HepG2 (cell line): ENCODE measurements around the gene C1GALT1. TPM values are rescaled to one million over a fixed set of nuclear protein-coding genes. Genes with fewer than 3 reads are reported as not detected.

Experiments
- ATAC-seq: fragments of 200-7000 bp; cut with Tn5 transposase; 3 replicates; pipeline ENCODE4 v1.9.1; 2020; ENCODE audit warnings: mild to moderate bottlenecking, moderate library complexity
- BruUV-seq: library from RNA; stranded (reverse); fragments of 400-500 nt; replicated peaks from 2 replicates; lab custom pipeline; 2021; lab: Mats Ljungman, UMichigan
- CTCF ChIA-PET: fragments of 300-600 bp; formaldehyde crosslinking; extraction: SDS; loops from one replicate; lab custom pipeline; 2021; ENCODE audit warnings: low total read pairs, inconsistent platforms, low intra/inter-chr PET ratio; lab: Yijun Ruan, JAX
- POLR2A ChIA-PET: fragments of 350-600 bp; sonication (Branson Sonifier 250); formaldehyde crosslinking; loops from one replicate; lab custom pipeline; 2020; ENCODE audit warnings: antibody characterized with exemption, inconsistent platforms; lab: Yijun Ruan, JAX
- DNase-seq: peaks from one replicate; pipeline ENCODE4 v3.0.0-alpha.2; 2015; ENCODE audit warnings: low spot score
- FAIRE-seq: peaks from 3 replicates; lab custom pipeline; 2011; peaks lifted over from hg19 to GRCh38; lab: Jason Lieb, UNC
- H2AFZ ChIP-seq: one replicate; pipeline ENCODE4 v1.6.1; 2011; ENCODE audit warnings: low read length, inconsistent platforms
- H3K27ac ChIP-seq: fragments of 300-600 bp; 3 replicates; pipeline ENCODE4 v1.8.0; 2011; ENCODE audit warnings: mixed run types, mild to moderate bottlenecking, mixed read lengths, low read length, inconsistent platforms; ENCODE audit not compliant: insufficient read depth; ENCODE audit errors: extremely low read length
- H3K27me3 ChIP-seq, 2 experiments: fragments of 200-600 bp in 1 of 2; 2 replicates in 1 of 2; 3 replicates in 1 of 2; pipeline versions ENCODE4 v1.6.0 to v1.8.0; 2011; ENCODE audit warnings: low read length in 2 of 2, mild to moderate bottlenecking in 2 of 2, moderate library complexity in 2 of 2, inconsistent platforms in 1 of 2; ENCODE audit not compliant: insufficient read depth in 2 of 2, control insufficient read depth in 1 of 2
- H3K36me3 ChIP-seq, 2 experiments: fragments of 200-600 bp in 1 of 2; replicated peaks in 1 of 2; 2 replicates in 1 of 2; 3 replicates in 1 of 2; pipeline versions ENCODE4 v1.5.1 to v1.8.0; 2011; ENCODE audit warnings: low read length in 2 of 2, inconsistent platforms in 1 of 2; ENCODE audit not compliant: insufficient read depth in 2 of 2, control insufficient read depth in 1 of 2
- H3K4me1 ChIP-seq: 2 replicates; pipeline ENCODE4 v1.5.1; 2012; ENCODE audit warnings: low read length, inconsistent platforms; ENCODE audit not compliant: insufficient read depth
- H3K4me2 ChIP-seq: 2 replicates; pipeline ENCODE4 v1.6.0; 2011; ENCODE audit warnings: low read depth, low read length, inconsistent platforms
- H3K4me3 ChIP-seq, 3 experiments: fragments of 200-600 bp in 1 of 3; sonication (generic), shearing (Covaris generic) in 1 of 3; replicated peaks in 1 of 3; 2 replicates each; pipeline ENCODE4 v1.5.1; 2011 to 2016; ENCODE audit warnings: low read length in 3 of 3, inconsistent platforms in 2 of 3, low read depth in 2 of 3, mild to moderate bottlenecking in 2 of 3, control low read depth in 1 of 3, mixed read lengths in 1 of 3; ENCODE audit not compliant: insufficient read depth in 1 of 3
- H3K79me2 ChIP-seq: one replicate; pipeline ENCODE4 v1.6.1; 2011; ENCODE audit warnings: low read length, inconsistent platforms; ENCODE audit not compliant: insufficient read depth
- H3K9ac ChIP-seq: 2 replicates; pipeline ENCODE4 v1.6.0; 2011; ENCODE audit warnings: mild to moderate bottlenecking, low read depth, low read length, inconsistent platforms; ENCODE audit not compliant: insufficient read depth
- H3K9me3 ChIP-seq: 2 replicates; pipeline ENCODE4 v1.5.1; 2012; ENCODE audit warnings: mild to moderate bottlenecking, low read length
- H4K20me1 ChIP-seq: 2 replicates; pipeline ENCODE4 v1.6.0; 2011; ENCODE audit warnings: inconsistent platforms, mild to moderate bottlenecking, low read length, moderate library complexity; ENCODE audit not compliant: insufficient read depth
- BCL6 ChIP-seq: IDR thresholded peaks from 2 replicates; pipeline ENCODE4 v1.6.1; 2016; ENCODE audit warnings: missing genetic modification reagents, missing compliant biosample characterization
- ELF1 ChIP-seq: sonication (generic); formaldehyde crosslinking; IDR thresholded peaks from 2 replicates; pipeline ENCODE4 v1.4.0; 2020; ENCODE audit warnings: missing genetic modification reagents
- FOSL2 ChIP-seq: sonication (generic); formaldehyde crosslinking; IDR thresholded peaks from 2 replicates; pipeline ENCODE4 v1.4.0; 2020; ENCODE audit warnings: missing genetic modification reagents
- HMGXB3 ChIP-seq: sonication (generic); formaldehyde crosslinking; IDR thresholded peaks from 2 replicates; pipeline ENCODE4 v1.4.0; 2020; ENCODE audit warnings: missing genetic modification reagents, borderline replicate concordance
- HNF1B ChIP-seq: sonication (generic); formaldehyde crosslinking; IDR thresholded peaks from 2 replicates; pipeline ENCODE4 v1.5.1; 2020; ENCODE audit warnings: mild to moderate bottlenecking, moderate library complexity, missing genetic modification reagents
- MAFG ChIP-seq: sonication (generic); formaldehyde crosslinking; IDR thresholded peaks from 2 replicates; pipeline ENCODE4 v1.5.1; 2020; ENCODE audit warnings: mild to moderate bottlenecking, missing genetic modification reagents
- PCBP1 ChIP-seq: fragments of 200-400 bp; formaldehyde crosslinking; IDR thresholded peaks from 2 replicates; pipeline ENCODE4 v1.6.1; 2017; ENCODE audit warnings: mild to moderate bottlenecking, low read depth, low read length, borderline replicate concordance
- RERE ChIP-seq: IDR thresholded peaks from 2 replicates; pipeline ENCODE4 v1.6.1; 2016; ENCODE audit warnings: low read depth, missing genetic modification reagents, missing compliant biosample characterization
- TFAP4 ChIP-seq: sonication (generic); IDR thresholded peaks from 2 replicates; pipeline ENCODE4 v1.6.1; 2016; ENCODE audit warnings: low read depth, borderline replicate concordance
- ZNF101 ChIP-seq: sonication (generic); formaldehyde crosslinking; IDR thresholded peaks from 2 replicates; pipeline ENCODE4 v1.4.0; 2020; ENCODE audit warnings: mild to moderate bottlenecking, low read depth, missing genetic modification reagents, borderline replicate concordance
- WGBS: methylation state at CpG from one replicate; pipeline ENCODE4 v1.1.6; 2017; ENCODE audit warnings: low lambda C conversion rate; 5-methylcytosine and 5-hydroxymethylcytosine counted together
- in situ Hi-C: cut with HindIII; loops from 2 replicates; pipeline ENCODE4 v1.10.0; 2017; ENCODE audit warnings: low pct_unique_long_range_greater_than_20kb; ENCODE audit not compliant: extremely low pct_ligation_motif_present
- intact Hi-C: fragments of 100-400 bp; cut with micrococcal nuclease; formaldehyde crosslinking; loops from one replicate; pipeline ENCODE4 v1.10.0; 2022; ENCODE audit not compliant: unreplicated experiment
- polyA plus RNA-seq, 8 experiments: library from polyadenylated mRNA; depleted of rRNA in 3 of 8; stranded (reverse) in 7 of 8; unstranded in 1 of 8; fragments of >200 nt; fragmentation: Illumina TruSeq in 4 of 8; extraction: Trizol in 4 of 8; gene quantifications; 2 replicates each; pipeline versions ENCODE4 v1.2.1 to v1.2.3, GENCODE V29; 2011 to 2016; ENCODE audit warnings: low read depth in 4 of 8, missing spikeins in 1 of 8, mixed read lengths in 1 of 8; ENCODE audit not compliant: insufficient read depth in 1 of 8
- total RNA-seq, 5 experiments: library from RNA; depleted of rRNA; stranded (reverse); fragments of >200 nt; fragmentation: Illumina TruSeq; extraction: Trizol; gene quantifications; 2 replicates each; pipeline ENCODE4 v1.2.3, GENCODE V29; 2016; ENCODE audit warnings: low read depth in 1 of 5

The C1GALT1 gene
- total and polyA plus RNA-seq, 2 of the 13 experiments (the other 11 are each of a cell fraction or from before 2014, with no cell fraction given), result 57.1 to 65.9 TPM

DNA sequence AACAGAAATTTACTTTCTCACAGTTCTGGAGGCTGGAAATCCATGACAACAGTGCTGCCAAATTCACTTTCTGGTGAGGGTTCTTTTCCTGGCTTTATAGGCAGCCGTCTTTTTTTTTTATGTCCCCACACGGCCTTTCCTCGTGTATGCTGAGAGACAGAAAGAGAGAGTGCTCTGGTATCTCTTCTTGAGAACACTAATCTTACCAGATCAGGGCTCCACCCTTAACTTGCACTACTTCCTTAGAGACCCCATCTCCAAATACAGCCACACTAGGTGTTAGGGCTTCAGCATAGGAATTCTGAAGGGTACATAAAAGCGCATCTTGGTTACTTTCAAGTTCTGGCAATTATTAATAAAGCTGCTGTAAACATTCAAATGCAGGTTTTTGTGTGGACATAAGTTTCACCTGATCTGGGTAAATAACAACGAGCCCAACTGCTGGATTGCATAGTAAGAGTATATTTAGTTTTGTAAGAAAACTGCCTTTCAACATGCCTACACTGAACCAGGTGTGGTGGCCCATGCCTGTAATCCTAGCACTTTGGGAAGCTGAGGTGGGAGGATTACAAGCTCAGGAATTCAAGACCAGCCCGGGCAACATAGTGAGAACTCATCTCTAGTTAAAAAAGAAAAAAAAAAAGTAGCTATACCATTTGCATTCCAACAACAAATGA is 8.2 kb upstream of the C1GALT1 start:
- H3K27ac ChIP-seq, result peak overlapping the region; percentile 87
- no peaks in the 10 kb centered on the region for H3K36me3 ChIP-seq
- in situ Hi-C loops (no loop called here), intact Hi-C loops (no loop called here)
- ATAC-seq (peak; percentile 54), FAIRE-seq (no peak), DNase-seq (peak; percentile 80)
- 19% methylated on average over 6 of the region's 6 CpGs for WGBS
- ChIA-PET POLR2A (interaction anchor here (0.8 to 5.3 kb wide), 5 partner anchors 10 to 70 kb away, joined by 3 to 27 read pairs (median 4); no protein-coding TSS in a partner anchor), CTCF (no interaction called here)
- no peak overlapping the region; a peak in 1 of 6 replicates for H3K4me3 ChIP-seq
- H3K79me2 ChIP-seq, result peaks cover 68% of the 10 kb centered on the region
- peak overlapping the region; percentile 37; the same call in 1 of the 2 replicates for H3K9ac ChIP-seq
- H4K20me1 ChIP-seq, result no peaks in the 10 kb centered on the region
- peaks cover 8% of the 10 kb centered on the region for H3K9me3 ChIP-seq
- H3K4me2 ChIP-seq, result peak overlapping the region; percentile 47
- peaks cover 64% of the 10 kb centered on the region for H3K4me1 ChIP-seq
- no TSS peak for BruUV-seq
- no peaks in the 10 kb centered on the region; a peak in 1 of 5 replicates for H3K27me3 ChIP-seq
- H2AFZ ChIP-seq, result no peak overlapping the region
- TF ChIP-seq ZNF101 (CRISPR knock-in tag) (no peak), HNF1B (CRISPR knock-in tag) (peak; percentile 60; the same call in 1 of the 2 replicates), BCL6 (CRISPR knock-in tag) (peak; percentile 86; the same call in 1 of the 2 replicates), FOSL2 (peak; percentile 59), RERE (CRISPR knock-in tag) (no peak), ELF1 (CRISPR knock-in tag) (peak; percentile 7; the same call in 1 of the 2 replicates), HMGXB3 (CRISPR knock-in tag) (no peak), TFAP4 (peak; percentile 94), PCBP1 (no peak), MAFG (no peak)
